HG02642 (cell line): ENCODE measurements around the gene FBXO3.
A peak's percentile ranks its signal among the peaks of the same experiment; 100 is the strongest.
"Not testable (repeated sequence)": the region's sequence is repeated elsewhere in the genome, so short reads cannot be mapped to it uniquely, and the experiment has no call there.

Source experiments
- ATAC-seq: cut with Tn5 transposase; IDR thresholded peaks from one replicate; pipeline ENCODE4 v1.9.1; 2021; ENCODE audit warnings: mild to moderate bottlenecking; ENCODE audit not compliant: unreplicated experiment, poor library complexity

Gene FBXO3, protein sequence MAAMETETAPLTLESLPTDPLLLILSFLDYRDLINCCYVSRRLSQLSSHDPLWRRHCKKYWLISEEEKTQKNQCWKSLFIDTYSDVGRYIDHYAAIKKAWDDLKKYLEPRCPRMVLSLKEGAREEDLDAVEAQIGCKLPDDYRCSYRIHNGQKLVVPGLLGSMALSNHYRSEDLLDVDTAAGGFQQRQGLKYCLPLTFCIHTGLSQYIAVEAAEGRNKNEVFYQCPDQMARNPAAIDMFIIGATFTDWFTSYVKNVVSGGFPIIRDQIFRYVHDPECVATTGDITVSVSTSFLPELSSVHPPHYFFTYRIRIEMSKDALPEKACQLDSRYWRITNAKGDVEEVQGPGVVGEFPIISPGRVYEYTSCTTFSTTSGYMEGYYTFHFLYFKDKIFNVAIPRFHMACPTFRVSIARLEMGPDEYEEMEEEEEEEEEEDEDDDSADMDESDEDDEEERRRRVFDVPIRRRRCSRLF

DNA sequence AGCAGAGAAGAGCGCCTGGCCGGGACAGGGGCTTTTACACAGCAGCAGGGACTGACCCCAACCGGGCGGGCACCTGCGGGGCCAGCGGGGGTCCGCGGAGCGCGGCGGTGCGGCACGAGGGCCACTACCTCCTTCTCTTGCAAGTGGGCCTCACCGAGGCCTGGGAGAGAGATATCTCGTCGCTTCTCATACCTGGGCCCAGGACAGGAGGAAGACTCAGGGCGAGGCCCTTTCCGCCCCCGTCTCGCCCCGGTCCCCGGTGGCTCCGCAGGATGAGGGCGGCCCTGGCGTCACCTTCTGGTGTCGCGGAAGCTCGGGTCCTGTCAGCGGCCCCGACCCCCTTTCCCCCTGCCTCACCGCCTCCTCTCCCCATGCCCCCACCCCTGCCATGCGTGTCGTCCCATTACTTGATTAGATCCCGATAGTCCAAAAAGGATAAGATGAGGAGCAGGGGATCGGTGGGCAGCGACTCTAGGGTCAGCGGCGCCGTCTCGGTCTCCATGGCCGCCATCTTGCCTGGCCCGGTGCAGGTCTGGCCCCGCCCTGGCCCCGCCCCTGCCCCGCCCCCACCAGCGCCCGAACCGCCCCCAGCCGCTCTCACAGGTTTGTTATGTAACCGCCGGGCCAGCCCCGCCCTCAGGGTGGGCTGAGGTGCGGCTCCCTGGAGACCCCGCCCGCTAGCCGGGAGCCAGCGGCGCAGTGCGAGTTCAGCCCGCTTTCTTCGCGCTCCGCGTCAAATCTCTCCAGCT lies at the start of gene FBXO3:
TSS of gene FBXO3 (minus strand) at position 534 of the 749 bp plus-strand sequence. CDS start at position 511, 23 bp downstream.
- peak; percentile 81 for ATAC-seq

DNA sequence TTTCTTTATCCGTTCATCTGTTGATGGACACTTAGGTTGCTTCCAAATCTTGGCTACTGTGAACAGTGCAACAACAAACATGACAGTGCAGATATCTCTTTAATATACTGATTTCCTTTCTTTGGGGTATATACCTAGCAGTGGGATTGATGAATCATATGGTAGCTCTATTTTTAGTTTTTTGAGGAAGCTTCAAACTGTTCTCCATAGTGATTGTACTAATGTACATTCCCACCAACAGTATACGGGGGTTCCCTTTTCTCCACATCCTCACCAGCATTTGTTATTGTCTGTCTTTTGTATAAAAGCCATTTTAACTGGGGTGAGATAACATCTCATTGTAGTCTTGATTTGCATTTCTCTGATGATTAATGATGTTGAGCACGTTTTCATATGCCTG lies 48.7 kb upstream of the FBXO3 start:
- not testable (repeated sequence) for ATAC-seq

DNA sequence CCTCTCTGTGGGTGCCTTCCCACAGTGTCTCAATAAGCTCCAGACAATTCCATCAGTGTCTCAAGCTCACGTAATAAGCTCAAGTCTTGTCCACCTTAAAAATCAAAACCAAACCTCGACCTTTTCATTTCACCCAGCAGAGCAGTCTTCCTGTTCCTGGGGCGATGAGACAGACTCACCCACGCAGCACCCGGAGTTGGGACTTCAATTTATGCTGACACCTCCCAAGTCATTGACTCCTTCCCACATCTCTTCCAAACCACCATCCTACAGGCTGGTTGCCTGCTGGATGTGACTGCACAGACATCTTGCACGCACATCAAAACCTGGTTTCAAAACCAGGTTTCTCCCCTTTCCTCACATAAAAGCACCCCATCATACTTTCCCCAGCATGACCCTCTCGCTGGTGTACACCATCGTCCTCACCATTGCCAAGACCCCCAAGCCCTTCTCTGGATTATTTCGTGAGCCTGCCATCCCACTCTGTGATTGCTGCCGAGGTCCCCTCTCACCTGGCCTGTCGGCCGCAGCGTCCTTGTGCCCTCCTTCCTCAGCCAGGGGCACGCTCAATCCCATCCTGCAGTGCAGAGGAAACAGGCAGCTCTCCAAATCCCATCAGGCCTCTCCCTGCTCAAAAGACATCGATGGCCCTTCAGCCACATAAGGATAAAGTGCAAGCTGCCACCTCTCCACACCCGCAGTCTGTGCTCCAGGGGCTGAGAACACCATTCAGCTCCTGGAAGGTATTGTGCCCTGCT lies 45.1 kb upstream of the FBXO3 start:
- ATAC-seq: no peak

- peak; percentile 70 for ATAC-seq
These were observed 34.0 kb upstream of the FBXO3 start for GRCh38 chr11:33808228-33808828.

DNA sequence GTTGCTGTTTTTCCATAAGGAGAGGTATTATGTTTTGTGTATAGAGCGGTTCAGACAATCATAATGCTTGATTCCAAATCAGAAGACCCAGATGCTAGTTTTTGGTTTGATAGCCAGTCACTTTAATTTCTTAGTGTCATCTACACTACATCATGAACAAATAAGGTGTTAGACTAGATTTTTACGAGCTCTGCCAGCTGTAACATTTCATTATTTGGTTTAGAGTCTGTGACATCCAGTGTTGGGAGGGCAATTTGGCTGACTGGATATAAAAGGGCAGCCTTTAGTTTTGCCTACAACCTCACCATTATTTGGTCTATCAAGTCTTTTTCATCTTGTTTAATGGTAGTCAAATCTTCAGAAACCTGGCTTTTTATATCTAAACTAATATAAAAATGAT lies 30.2 kb upstream of the FBXO3 start:
- ATAC-seq: no peak

DNA sequence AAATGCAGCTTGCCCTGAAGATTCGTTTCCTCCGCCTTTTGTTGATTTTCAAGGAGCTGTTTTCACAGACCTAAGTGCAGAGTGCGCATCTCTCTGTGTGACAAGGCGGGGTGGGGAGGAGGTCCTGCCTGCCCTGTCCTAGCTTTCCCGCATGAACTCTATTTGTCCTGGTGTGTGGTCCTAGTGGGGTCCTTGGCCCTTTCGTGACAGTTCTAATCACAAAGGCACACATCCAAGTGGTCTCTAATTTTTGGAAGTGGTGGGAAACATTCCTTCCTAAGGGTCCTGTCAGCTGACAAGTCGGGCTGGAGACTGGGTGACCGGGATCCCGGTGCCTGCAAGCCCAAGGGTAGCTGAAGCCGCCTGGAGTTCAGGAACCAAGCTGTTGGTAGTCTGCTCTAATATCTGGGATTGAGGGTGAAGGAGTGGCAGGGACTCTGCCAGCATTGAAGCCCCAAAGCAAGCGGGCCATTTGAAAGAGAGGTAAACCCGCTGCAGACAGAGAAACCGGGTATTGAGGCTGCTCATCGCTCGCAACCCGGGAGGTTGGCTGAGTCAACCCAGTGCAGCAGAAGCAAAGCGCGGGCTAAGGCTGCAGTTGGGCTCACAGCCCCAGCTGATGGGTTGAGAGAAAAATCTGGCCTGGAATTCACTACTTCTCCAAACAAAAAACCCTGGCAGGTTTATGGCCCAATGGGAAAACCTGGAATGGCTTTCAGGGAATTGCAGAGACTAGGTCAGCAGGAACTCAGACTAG lies 28.1 kb upstream of the FBXO3 start:
- no peak for ATAC-seq

DNA sequence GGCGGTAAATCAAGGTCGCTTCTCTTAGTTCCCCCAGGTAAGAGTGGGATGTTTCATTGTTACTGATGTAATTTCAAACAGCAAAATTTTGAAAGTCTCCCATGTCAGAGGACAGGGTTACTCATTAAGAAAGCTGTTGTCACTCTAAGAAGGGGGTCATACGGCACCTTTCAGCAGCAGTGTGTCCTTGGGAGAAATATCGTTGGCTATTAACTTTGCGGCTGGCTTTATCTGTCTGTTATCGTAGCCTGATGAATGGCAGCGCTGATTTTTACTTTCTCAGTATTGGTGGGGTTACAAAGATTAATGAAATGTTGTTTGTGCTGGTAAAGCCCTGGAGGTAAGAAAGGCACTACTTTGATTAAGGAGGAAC lies 27.5 kb upstream of the FBXO3 start:
- no peak for ATAC-seq

DNA sequence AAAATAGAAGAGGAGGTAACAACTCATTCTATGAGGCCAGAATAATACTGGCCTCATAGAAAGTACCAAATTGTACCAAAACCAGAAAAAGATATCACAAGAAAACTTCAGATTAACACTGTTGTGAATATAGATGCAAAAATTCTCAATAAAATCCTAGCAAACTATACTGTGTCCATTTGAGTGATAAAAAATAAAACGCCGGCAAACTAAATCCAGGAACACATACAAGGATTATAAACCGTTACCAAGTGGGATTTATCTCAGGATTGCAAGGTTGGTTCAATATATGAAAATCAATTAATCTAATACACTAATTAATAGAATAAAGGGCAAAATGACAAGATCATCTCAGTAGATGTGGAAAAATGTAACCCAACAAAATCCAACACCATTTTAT lies 23.6 kb upstream of the FBXO3 start:
- no peak for ATAC-seq

- no peak for ATAC-seq
These were observed 15.7 kb upstream of the FBXO3 start for GRCh38 chr11:33790040-33790439.

GRCh38 chr11:33788095-33788494 lies 13.8 kb upstream of the FBXO3 start:
- not testable (repeated sequence) for ATAC-seq

DNA sequence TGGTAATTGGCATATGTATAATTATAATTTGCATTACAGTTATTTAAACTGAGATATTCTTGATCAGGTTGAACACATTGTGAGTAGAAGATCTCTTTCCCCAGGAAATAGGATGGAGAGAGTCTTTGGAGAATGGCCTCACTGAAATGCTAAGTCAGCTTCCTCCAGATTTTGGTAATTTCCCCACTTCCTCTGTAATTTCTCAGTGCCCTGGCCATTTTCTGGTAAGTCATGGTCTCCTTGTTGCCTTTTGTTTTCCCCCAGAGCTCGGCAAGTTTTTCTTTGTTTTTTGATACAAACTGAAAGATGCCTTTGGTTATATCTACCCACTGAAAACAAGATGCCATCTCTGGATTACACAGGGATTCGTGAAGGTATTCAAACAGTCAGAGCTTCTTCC lies 12.8 kb upstream of the FBXO3 start:
- no peak for ATAC-seq

GRCh38 chr11:33785609-33786008 lies 11.3 kb upstream of the FBXO3 start:
- no peak for ATAC-seq

GRCh38 chr11:33779849-33780528 lies 5.7 kb upstream of the FBXO3 start:
- no peak for ATAC-seq

- ATAC-seq: no peak
These were observed 4.4 kb upstream of the FBXO3 start for GRCh38 chr11:33778675-33779074.

DNA sequence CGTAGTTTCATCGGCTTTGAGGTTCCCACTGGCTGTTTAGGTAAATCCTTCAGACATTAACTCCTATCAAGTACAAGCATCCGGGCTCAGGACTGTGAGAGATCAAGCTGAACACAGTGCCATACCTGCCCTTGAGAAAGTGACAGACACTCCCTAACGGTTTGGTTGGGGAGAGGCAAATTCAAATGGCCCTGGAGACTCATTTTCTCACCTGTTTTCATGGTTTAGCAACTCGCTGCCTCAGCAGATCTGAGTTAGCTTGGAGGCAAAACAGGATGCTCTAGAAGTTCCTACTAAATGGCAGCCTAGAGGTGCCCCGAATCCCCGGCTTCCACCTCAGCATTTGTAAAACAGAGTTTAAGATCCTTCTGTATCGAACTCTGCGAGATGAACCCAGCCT lies 3.6 kb upstream of the FBXO3 start:
- no peak for ATAC-seq

GRCh38 chr11:33775832-33776470 lies 1.6 kb upstream of the FBXO3 start:
- no peak for ATAC-seq

GRCh38 chr11:33775467-33775807 lies 1.1 kb upstream of the FBXO3 start:
- no peak for ATAC-seq

DNA sequence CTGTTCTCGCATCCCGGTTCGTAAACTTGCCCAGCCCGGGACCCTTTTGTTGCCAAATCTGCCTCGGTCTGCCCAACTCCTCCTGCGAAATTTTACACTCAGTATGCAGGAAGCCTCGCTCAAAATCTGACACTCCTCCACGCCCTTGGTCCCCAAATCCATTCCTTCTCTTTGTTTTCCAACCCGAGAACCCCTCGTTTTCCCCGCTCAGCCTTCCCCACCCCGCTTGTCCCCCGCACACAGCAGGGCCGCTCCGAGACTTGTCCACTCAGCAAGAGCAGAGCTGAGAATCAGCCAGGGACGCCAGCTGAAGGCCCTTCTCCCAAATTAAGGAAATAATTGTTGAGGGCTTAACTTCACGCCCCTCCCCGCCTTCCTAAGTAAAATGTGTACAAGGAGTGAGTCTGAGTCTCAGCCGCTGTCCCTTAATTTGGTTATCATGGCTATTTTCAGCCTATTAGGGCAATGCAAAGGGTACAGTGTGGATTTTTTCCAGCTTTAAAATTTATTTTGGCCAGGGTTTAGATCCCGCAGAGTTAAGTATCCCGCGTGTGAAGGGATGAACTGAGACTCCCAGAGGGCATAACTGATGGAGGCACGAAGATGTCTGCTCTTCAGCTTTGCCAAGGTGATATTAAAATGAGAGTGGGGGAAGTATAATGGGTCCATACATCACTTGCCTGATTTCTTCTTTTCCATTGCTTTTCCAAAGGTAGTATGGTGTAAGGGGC lies 581 bp upstream of the FBXO3 start:
- ATAC-seq: no peak
